ENCODE measurements around the gene SORCS2.

GRCh38 chr4:7360806-7361205 is 168.5 kb downstream of the SORCS2 start:
- no peak for TF ChIP-seq ZNF274 (IDR thresholded peaks at IDR 0.05; ENCODE audit: low read depth, low read length)
- TF ChIP-seq YY1 (IDR thresholded peaks at IDR 0.05; ENCODE audit: insufficient read depth, insufficient read length): no peak
- no peak for TF ChIP-seq SUZ12 (IDR thresholded peaks at IDR 0.05; ENCODE audit: extremely low read depth, insufficient read depth, insufficient read length)
